ENCODE results near the gene KLK3. TPM values are rescaled to one million over a fixed set of nuclear protein-coding genes. Genes with fewer than 3 reads are reported as not detected.

The KLK3 gene
- total RNA-seq, 2 donors from 2014 or later: not detected

DNA sequence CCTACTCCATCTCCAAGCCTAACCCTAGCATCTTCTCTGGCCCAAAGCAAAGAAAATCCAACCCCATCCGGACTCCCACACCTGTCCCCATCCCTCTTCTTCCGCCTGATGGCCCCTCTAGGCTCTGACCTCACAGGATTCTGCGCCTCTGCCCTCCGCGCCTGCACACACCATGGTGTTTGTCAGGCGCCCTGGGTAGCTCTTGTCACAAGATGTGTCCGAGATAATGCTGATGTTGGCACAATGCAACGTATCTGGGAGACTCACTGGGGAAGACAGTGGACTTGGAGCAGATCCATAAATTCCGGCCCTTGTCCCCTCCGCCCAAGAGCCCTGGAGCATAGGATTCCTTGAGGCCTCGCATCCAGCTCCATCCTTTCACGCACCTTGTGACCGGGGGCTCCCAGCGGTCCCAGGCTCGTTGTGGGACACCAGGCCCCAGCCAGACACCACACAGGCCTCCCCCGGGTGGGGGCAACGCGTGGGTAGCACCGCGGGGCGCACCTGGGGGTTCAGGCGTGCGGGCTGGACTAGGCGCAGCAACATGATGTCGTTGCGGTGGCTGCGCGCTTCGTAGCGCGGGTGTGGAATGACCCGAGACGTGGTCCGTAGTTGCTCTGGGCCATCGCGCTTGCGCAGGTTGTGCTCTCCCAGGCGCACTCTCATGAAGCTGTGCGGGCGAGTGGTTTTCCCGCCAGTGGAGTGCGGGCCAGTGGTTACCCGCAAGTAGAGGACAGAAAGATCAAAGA is 28.0 kb upstream of the KLK3 start:
- Mint-ChIP-seq H3K4me1 (no peaks in the 10 kb centered on the region), H3K27ac (no peak overlapping the region), H3K36me3 (ENCODE audit: low read depth) (no peaks in the 10 kb centered on the region), H3K4me3 (no peak overlapping the region), H3K9me3 (no peaks in the 10 kb centered on the region), H3K27me3 (ENCODE audit: insufficient read depth) (peaks cover 68% of the 10 kb centered on the region)
- Histone ChIP-seq H3K36me3 (ENCODE audit: control insufficient read depth, insufficient read depth, low read length) (no peaks in the 10 kb centered on the region), H3K9ac (ENCODE audit: extremely low read depth, low read length, poor library complexity, severe bottlenecking) (no peak overlapping the region), H3K9me3 (ENCODE audit: control insufficient read depth, low read length) (no peaks in the 10 kb centered on the region), H3K4me3 (ENCODE audit: low read length) (no peak overlapping the region), H3K27ac (ENCODE audit: low read depth, low read length) (no peak overlapping the region), H3K4me1 (ENCODE audit: control insufficient read depth, insufficient read depth, low read length) (no peaks in the 10 kb centered on the region), H3K27me3 (ENCODE audit: control insufficient read depth, insufficient read depth, low read length, poor library complexity, severe bottlenecking) (peaks cover 13% of the 10 kb centered on the region)
- 88 to 93% methylated on average over 15 to 43 of the region's 43 CpGs for WGBS, 2 experiments (ENCODE audit: insufficient coverage in 1 of 2, insufficient read length in 1 of 2)
- no peak for DNase-seq
- TF ChIP-seq, protein P1, sequence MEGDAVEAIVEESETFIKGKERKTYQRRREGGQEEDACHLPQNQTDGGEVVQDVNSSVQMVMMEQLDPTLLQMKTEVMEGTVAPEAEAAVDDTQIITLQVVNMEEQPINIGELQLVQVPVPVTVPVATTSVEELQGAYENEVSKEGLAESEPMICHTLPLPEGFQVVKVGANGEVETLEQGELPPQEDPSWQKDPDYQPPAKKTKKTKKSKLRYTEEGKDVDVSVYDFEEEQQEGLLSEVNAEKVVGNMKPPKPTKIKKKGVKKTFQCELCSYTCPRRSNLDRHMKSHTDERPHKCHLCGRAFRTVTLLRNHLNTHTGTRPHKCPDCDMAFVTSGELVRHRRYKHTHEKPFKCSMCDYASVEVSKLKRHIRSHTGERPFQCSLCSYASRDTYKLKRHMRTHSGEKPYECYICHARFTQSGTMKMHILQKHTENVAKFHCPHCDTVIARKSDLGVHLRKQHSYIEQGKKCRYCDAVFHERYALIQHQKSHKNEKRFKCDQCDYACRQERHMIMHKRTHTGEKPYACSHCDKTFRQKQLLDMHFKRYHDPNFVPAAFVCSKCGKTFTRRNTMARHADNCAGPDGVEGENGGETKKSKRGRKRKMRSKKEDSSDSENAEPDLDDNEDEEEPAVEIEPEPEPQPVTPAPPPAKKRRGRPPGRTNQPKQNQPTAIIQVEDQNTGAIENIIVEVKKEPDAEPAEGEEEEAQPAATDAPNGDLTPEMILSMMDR (conservative IDR thresholded peaks at IDR 0.05): no peak

DNA sequence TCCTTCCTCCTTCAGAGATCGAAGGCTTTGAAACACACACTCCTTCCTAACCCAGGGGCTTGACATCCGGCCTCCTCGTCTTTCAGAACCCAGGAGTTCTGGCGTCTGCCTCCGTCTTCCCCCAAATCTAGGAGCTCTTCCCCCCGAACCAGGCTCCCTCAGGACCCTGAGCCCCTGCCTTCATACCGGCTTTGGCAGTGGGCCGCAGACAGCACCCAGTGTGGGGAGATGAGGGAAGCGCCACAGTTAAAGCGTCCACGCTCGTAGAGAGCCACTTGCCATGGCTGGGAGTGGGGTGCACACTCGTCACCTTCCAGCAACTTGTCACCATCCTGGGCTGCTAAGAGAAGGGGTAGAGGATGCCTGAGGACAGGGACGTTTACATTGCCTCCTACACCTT is 27.2 kb upstream of the KLK3 start:
- WGBS, 2 experiments (ENCODE audit: insufficient coverage in 1 of 2, insufficient read length in 1 of 2): 89 to 100% methylated on average over 2 to 13 of the region's 14 CpGs
- peaks cover 66% of the 10 kb centered on the region for H3K27me3 Mint-ChIP-seq (ENCODE audit: insufficient read depth)
- H3K9me3 Mint-ChIP-seq: no peaks in the 10 kb centered on the region

DNA sequence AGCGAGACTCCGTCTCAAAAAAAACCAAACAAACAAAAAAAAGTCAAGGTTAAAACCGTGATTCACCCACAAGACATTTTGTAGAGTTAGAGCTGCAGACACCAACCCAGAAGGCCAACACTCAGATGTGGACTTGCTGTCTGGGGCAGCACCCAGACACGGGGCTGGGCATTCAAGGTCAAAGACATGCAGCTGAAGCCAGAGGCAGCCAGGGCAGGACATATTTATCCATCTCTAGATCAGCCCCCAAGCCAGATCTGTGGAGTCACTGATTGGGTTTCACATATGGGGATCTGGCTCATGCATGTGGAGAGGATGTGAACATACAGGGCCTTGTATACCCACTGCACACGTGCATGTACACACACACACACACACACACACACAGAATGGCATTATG is 24.9 kb upstream of the KLK3 start:
- TF ChIP-seq, protein P1 (conservative IDR thresholded peaks at IDR 0.05): no peak
- no peaks in the 10 kb centered on the region for H3K9me3 ChIP-seq (ENCODE audit: control insufficient read depth, low read length)
- Mint-ChIP-seq H3K4me3 (no peak overlapping the region), H3K9me3 (no peaks in the 10 kb centered on the region), H3K27ac (no peak overlapping the region), H3K4me1 (no peaks in the 10 kb centered on the region), H3K36me3 (ENCODE audit: low read depth) (no peaks in the 10 kb centered on the region), H3K27me3 (ENCODE audit: insufficient read depth) (peaks cover 63% of the 10 kb centered on the region)
- H3K27ac ChIP-seq (ENCODE audit: low read depth, low read length): no peak overlapping the region
- 61% methylated on average over 5 of the region's 5 CpGs; no CpG with 5 or more reads in 1 of the 2 experiments for WGBS, 2 experiments (ENCODE audit: insufficient coverage in 1 of 2, insufficient read length in 1 of 2)
- DNase-seq: no peak
- no peak overlapping the region for H3K4me3 ChIP-seq (ENCODE audit: low read length)
- no peaks in the 10 kb centered on the region for H3K4me1 ChIP-seq (ENCODE audit: control insufficient read depth, insufficient read depth, low read length)
- no peak overlapping the region for H3K9ac ChIP-seq (ENCODE audit: extremely low read depth, low read length, poor library complexity, severe bottlenecking)
- peaks cover 2% of the 10 kb centered on the region for H3K27me3 ChIP-seq (ENCODE audit: control insufficient read depth, insufficient read depth, low read length, poor library complexity, severe bottlenecking)
- no peaks in the 10 kb centered on the region for H3K36me3 ChIP-seq (ENCODE audit: control insufficient read depth, insufficient read depth, low read length)

More for the DNA sequence above, 27.2 kb upstream of the KLK3 start:
- Mint-ChIP-seq H3K27ac (no peak overlapping the region), H3K4me3 (no peak overlapping the region), H3K4me1 (no peaks in the 10 kb centered on the region), H3K36me3 (ENCODE audit: low read depth) (no peaks in the 10 kb centered on the region)
- Histone ChIP-seq H3K27me3 (ENCODE audit: control insufficient read depth, insufficient read depth, low read length, poor library complexity, severe bottlenecking) (peaks cover 5% of the 10 kb centered on the region), H3K9me3 (ENCODE audit: control insufficient read depth, low read length) (no peaks in the 10 kb centered on the region), H3K4me1 (ENCODE audit: control insufficient read depth, insufficient read depth, low read length) (no peaks in the 10 kb centered on the region), H3K36me3 (ENCODE audit: control insufficient read depth, insufficient read depth, low read length) (no peaks in the 10 kb centered on the region), H3K27ac (ENCODE audit: low read depth, low read length) (no peak overlapping the region), H3K9ac (ENCODE audit: extremely low read depth, low read length, poor library complexity, severe bottlenecking) (no peak overlapping the region), H3K4me3 (ENCODE audit: low read length) (no peak overlapping the region)
- TF ChIP-seq, protein P1 (conservative IDR thresholded peaks at IDR 0.05): no peak
- no peak for DNase-seq

All from endodermal cell (in vitro differentiated cells).